Dermis microvascular lymphatic vessel endothelial cell (primary cell): ENCODE measurements around the gene CSDE1. TPM values are rescaled to one million over a fixed set of nuclear protein-coding genes. Genes with fewer than 3 reads are reported as not detected.

Experiments used
- DNase-seq, 2 donors: peaks; one replicate each; pipeline versions ENCODE4 v3.0.0 to v3.0.0-alpha.2; 2010; ENCODE audit warnings: low read depth in 2 of 2
- total RNA-seq: library from RNA; depleted of rRNA; stranded (reverse); fragments of >200 nt; gene quantifications from 2 replicates; pipeline ENCODE4 v1.2.1, GENCODE V29; 2014

CSDE1 gene
- total RNA-seq, 1 donor from 2014 or later, result 1,077 TPM

- no peak for DNase-seq
Measured at GRCh38 chr1:114703242-114703641, 54.5 kb downstream of the CSDE1 start.

GRCh38 chr1:114702737-114703136, 55.0 kb downstream of the CSDE1 start:
- no peak for DNase-seq

GRCh38 chr1:114701931-114702330, 55.9 kb downstream of the CSDE1 start:
- no peak for DNase-seq

GRCh38 chr1:114700036-114700600, 57.7 kb downstream of the CSDE1 start:
- peak; percentile 18 to 73 for DNase-seq

GRCh38 chr1:114696810-114697209, 61.0 kb downstream of the CSDE1 start:
- no peak for DNase-seq

GRCh38 chr1:114695430-114696058, 62.2 kb downstream of the CSDE1 start, which contains the start of gene AMPD1:
Gene AMPD1, minus strand, starts transcription at chr1:114695546. Its CDS starts 75 bp downstream, at chr1:114695471.
- no peak for DNase-seq

DNA sequence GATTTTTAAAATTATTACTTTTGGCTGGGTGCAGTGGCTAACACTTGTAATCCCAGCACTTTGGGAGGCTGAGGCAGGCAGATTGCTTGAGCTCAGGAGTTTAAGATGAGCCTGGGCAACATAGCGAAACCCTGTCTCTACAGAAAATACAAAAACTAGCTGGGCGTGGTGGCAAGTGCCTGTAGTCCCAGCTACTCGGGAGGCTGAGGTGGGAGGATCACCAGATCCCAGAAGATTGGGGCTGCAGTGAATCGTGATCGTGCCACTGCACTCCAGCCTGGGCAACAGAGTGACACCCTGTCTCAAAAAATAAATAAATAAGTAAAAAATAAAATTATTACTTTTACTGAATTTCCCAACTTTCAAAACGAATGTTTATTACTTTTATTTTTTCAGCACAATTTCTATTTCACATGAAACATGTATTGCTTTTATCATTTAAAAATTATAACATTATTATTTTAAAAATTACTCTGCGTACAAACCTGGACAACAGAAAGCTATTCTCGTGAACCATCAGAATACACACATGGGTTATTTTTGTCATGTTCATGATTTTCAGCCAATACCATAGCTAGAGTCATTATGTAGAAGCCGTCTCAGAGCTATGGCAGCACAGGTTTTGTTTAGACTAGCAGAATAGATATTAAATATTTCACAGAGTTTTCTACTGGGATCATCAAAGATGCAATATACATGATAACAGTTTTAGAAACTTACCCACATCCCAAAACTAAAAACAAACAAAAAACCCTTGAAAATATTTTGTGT, 63.1 kb downstream of the CSDE1 start:
- no peak for DNase-seq

- no peak for DNase-seq
Measured at GRCh38 chr1:114692947-114693346, 64.8 kb downstream of the CSDE1 start.

GRCh38 chr1:114691061-114691460, 66.7 kb downstream of the CSDE1 start:
- DNase-seq, result no peak

DNA sequence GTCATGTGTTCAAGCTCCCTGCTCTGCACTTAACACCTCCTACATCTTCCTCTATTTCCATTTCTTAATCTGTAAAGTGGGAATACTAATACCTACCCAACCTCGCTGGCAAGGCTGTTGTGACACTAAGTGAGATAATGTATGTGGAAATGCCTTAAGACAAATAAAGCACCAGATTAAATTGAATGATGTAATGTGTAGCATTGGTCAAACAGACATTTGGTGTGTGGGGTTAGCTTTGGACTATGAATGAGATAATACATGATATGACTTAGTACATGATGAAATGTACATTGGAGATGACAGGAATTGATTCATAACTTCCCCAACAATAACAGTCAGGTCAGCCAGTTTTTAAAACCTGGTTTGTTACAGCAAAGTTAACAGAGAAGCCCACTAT, 67.6 kb downstream of the CSDE1 start:
- DNase-seq, result no peak

DNA sequence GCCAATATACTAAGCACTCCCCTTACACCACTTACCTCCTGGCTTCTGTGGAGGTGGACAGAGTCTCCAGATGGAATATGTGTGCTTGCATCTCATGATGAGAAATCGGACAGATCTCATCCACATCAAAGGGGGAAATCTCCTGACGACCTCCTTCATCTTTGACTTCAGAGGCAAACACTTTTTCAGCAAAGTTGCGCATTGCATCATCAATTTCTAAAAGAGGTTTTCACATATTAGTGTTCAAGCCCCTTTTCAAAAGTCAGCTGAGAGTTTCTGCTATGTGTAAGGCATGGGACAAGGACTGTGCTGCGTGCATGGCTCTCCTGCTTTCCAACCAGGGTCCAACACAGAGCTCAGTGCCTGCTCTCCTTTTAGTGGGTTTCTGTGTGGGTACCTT, 69.3 kb downstream of the CSDE1 start:
- DNase-seq, result no peak

DNA sequence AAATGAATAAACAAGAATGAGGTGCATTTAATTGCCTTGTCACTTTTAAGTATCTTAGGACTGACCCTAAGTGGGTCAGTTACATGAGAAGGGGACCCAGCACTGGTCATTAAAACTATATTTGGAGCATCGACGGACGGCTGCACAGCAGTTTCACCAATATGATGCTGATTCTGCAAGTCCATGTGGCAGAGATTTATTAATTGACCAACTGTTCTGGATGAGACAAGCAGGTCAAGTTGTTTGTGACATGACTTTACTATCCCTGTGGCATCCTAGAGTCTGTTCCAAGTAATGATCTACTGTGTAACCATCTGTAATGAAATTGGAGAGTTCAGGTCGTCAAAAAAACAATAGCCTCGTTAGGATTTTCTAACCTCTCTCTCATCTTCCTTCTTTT, 71.9 kb downstream of the CSDE1 start:
- no peak for DNase-seq

- DNase-seq, result no peak
Measured at GRCh38 chr1:114677691-114678090, 80.1 kb downstream of the CSDE1 start.

DNA sequence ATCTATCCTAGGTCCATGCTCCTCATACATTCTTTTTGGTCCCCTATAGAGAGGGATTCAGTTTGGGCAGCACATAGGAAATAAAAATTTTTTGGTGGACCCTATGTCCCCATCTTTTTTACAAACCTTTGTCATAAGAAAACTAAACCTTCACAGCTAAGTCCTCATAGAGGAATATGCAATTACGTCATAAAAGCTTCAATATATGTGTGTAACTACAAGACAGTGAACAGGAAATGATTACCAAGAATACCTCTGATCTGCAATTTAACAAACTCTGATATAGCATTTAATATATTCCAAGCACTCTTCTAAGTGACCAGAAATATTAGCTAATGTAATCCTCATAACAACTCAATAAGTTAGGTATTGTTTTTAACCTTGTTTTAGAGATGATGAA, 81.7 kb downstream of the CSDE1 start:
- DNase-seq, result no peak

- DNase-seq, result no peak
Measured at GRCh38 chr1:114671939-114672275, 85.9 kb downstream of the CSDE1 start.

GRCh38 chr1:114671011-114671938, 86.5 kb downstream of the CSDE1 start:
- peak; percentile 21 to 23 for DNase-seq

GRCh38 chr1:114670083-114671010, 87.4 kb downstream of the CSDE1 start:
- DNase-seq, result peak; percentile 60 to 90

DNA sequence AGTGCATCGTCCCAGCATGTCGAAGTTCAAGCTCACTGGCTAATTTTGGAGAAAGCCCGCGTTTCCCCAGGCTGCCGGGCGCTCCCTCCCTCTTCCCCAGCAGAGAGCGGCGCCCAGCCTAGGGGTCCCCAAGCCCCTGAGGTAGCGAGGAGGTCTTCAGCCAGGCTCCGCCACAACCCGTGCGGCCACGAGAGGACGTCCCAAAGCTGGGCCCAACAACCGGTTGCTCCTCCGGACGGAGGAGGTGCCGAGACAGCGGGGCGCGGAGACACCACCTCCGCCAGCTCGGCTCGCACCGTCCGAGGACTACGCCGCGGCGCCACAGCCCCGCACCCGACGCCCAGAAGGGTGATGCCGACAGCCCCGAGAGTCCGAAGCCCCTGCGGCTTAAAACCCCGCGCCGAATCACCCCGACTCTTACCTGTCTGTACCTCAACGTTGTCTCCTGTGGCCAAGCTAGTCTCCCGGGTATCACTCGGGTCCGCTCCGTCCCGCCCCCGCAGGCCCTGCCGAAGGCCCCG, 88.2 kb downstream of the CSDE1 start, which contains the start of gene DENND2C:
Gene DENND2C (minus strand): TSS at position 488 of the 521 bp plus-strand sequence. CDS start 44,065 bp downstream, outside the sequence.
- DNase-seq, result no peak

DNA sequence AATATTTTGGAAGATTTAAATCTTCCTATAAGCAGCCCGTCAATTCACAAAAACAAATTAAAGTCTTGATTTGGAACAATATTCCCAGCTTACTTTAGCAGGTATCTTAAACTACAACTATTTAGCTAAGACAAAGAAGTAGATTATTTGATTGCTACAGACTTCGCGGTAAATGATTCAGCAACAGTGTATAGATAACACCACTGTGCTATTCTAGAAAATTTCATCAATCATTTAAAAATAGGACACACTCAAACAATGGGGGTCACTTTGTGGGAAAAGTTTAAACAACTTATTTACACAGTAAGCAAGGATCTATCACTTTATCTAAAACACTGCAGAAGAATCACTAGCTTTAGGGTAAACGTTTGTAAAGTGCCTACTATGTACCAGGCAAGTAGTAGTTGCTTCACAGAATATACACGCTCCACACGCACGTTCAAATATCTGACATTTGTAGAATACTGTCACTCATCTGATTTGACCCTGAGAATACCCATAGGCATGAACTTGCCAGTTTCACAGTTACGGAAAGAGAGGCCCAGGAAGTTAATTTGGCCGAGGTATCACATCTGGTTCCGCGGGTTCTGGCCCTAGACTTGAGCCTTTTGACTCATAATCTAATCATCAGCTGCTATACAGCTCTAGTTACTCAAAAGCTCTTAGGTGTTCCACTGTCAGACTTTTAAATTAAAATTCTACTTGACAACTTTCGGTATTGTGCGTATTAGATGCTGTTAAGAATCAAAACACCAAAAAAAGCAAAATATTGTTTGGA, 88.8 kb downstream of the CSDE1 start:
- DNase-seq, result no peak
